HCT116 (cell line): ENCODE results near the gene OVAAL. TPM values are rescaled to one million over a fixed set of nuclear protein-coding genes. Genes with fewer than 3 reads are reported as not detected.

Experiments used
- ATAC-seq: fragments of 200-7000 bp; cut with Tn5 transposase; 2 replicates; pipeline ENCODE4 v1.9.1; 2020; ENCODE audit warnings: mild to moderate bottlenecking, moderate library complexity
- BruUV-seq: library from RNA; stranded (reverse); fragments of 400-500 nt; replicated peaks from 2 replicates; lab custom pipeline; 2021; lab: Mats Ljungman, UMichigan
- CTCF ChIA-PET: fragments of 300-600 bp; sonication (Branson Sonifier 250); formaldehyde crosslinking; loops from one replicate; lab custom pipeline; 2021; ENCODE audit warnings: antibody characterized with exemption; lab: Charles Lee
- POLR2A ChIA-PET: fragments of 300-600, 350-600 bp; sonication (Branson Sonifier 250); formaldehyde crosslinking; loops from one replicate; lab custom pipeline; 2021; ENCODE audit warnings: antibody characterized with exemption; lab: Charles Lee
- RAD21 ChIA-PET, 2 experiments: fragments of 300-600 bp; sonication (Branson Sonifier 250); formaldehyde crosslinking; loops; one replicate each; lab custom pipeline; 2023; ENCODE audit warnings: low total read pairs in 2 of 2; ENCODE audit not compliant: uncharacterized antibody in 2 of 2, unreplicated experiment in 2 of 2, low non-redundant PET in 1 of 2; lab: Charles Lee
- DNase-seq: peaks from one replicate; pipeline ENCODE4 v3.0.0-alpha.2; 2010; ENCODE audit warnings: low read depth, low spot score
- H2AFZ ChIP-seq: fragments of 200-600 bp; shearing (Covaris generic), sonication (generic); 2 replicates; pipeline ENCODE4 v1.6.1; 2017; ENCODE audit warnings: low read depth, mixed run types, mixed read lengths, antibody characterized with exemption, low read length; ENCODE audit not compliant: poor library complexity, severe bottlenecking
- H3K27ac ChIP-seq: 2 replicates; pipeline ENCODE4 v1.5.1; 2012; ENCODE audit warnings: low read depth, low read length
- H3K27me3 ChIP-seq: fragments of 200-600 bp; sonication (generic); 2 replicates; pipeline ENCODE4 v1.6.1; 2016; ENCODE audit warnings: mixed run types, low read length, mixed read lengths; ENCODE audit not compliant: insufficient read depth
- H3K36me3 ChIP-seq, 2 experiments: fragments of 200-500 bp in 1 of 2; fragments of 200-600 bp in 1 of 2; sonication (Bioruptor generic) in 1 of 2; sonication (generic) in 1 of 2; 2 replicates each; pipeline versions ENCODE4 v1.5.1 to v1.6.1; 2014 to 2016; ENCODE audit warnings: low read length in 2 of 2, inconsistent platforms in 1 of 2, mixed read lengths in 1 of 2, mixed run types in 1 of 2; ENCODE audit not compliant: insufficient read depth in 2 of 2, control insufficient read depth in 1 of 2
- H3K4me1 ChIP-seq, 2 experiments: fragments of 200-600 bp in 1 of 2; sonication (generic) in 1 of 2; 2 replicates each; pipeline versions ENCODE4 v1.5.1 to v1.6.1; 2012 to 2017; ENCODE audit warnings: low read length in 2 of 2, inconsistent platforms in 1 of 2, mild to moderate bottlenecking in 1 of 2, mixed read lengths in 1 of 2, mixed run types in 1 of 2, moderate library complexity in 1 of 2; ENCODE audit not compliant: insufficient read depth in 2 of 2, control insufficient read depth in 1 of 2
- H3K4me2 ChIP-seq: fragments of 200-600 bp; sonication (generic); 2 replicates; pipeline ENCODE4 v1.6.1; 2017; ENCODE audit warnings: mixed run types, low read length, mixed read lengths
- H3K4me3 ChIP-seq, 2 experiments: fragments of 200-600 bp in 1 of 2; sonication (generic) in 1 of 2; replicated peaks in 1 of 2; 2 replicates each; pipeline ENCODE4 v1.5.1; 2011 to 2016; ENCODE audit warnings: low read length in 2 of 2, control low read depth in 1 of 2, low read depth in 1 of 2, mild to moderate bottlenecking in 1 of 2, mixed read lengths in 1 of 2, mixed run types in 1 of 2
- H3K79me2 ChIP-seq: fragments of 200-600 bp; sonication (generic); 2 replicates; pipeline ENCODE4 v1.6.1; 2017; ENCODE audit warnings: mild to moderate bottlenecking, mixed run types, low read length, moderate library complexity, mixed read lengths; ENCODE audit not compliant: insufficient read depth
- H3K9ac ChIP-seq: fragments of 200-600 bp; sonication (generic); 2 replicates; pipeline ENCODE4 v1.6.1; 2016; ENCODE audit warnings: low read length, mixed read lengths
- H3K9me2 ChIP-seq: fragments of 200-600 bp; sonication (generic), shearing (Covaris generic); 2 replicates; pipeline ENCODE4 v1.6.1; 2017; ENCODE audit warnings: mixed run types, mild to moderate bottlenecking, moderate library complexity; ENCODE audit not compliant: insufficient read depth
- H3K9me3 ChIP-seq, 2 experiments: fragments of 200-500 bp in 1 of 2; fragments of 200-600 bp in 1 of 2; sonication (Bioruptor generic) in 1 of 2; sonication (generic) in 1 of 2; 2 replicates each; pipeline ENCODE4 v1.6.1; 2014 to 2017; ENCODE audit warnings: low read length in 2 of 2, mixed read lengths in 2 of 2, inconsistent platforms in 1 of 2, low read depth in 1 of 2, mild to moderate bottlenecking in 1 of 2, mixed run types in 1 of 2, moderate library complexity in 1 of 2; ENCODE audit not compliant: control insufficient read depth in 1 of 2, insufficient read depth in 1 of 2
- H4K20me1 ChIP-seq: fragments of 200-600 bp; sonication (generic), shearing (Covaris generic); 2 replicates; pipeline ENCODE4 v1.6.1; 2017; ENCODE audit warnings: mixed run types, mild to moderate bottlenecking, moderate library complexity; ENCODE audit not compliant: insufficient read depth
- CTCF ChIP-seq, 3 experiments: fragments of 200-600 bp in 1 of 3; sonication (generic) in 1 of 3; IDR thresholded peaks in 2 of 3; conservative IDR thresholded peaks in 1 of 3; 2 replicates each; pipeline ENCODE4 v1.5.1; 2012 to 2017; ENCODE audit warnings: low read depth in 2 of 3, low read length in 2 of 3, antibody characterized with exemption in 1 of 3, borderline replicate concordance in 1 of 3, control low read depth in 1 of 3, mild to moderate bottlenecking in 1 of 3, mixed read lengths in 1 of 3, mixed run types in 1 of 3, moderate library complexity in 1 of 3; ENCODE audit not compliant: insufficient read depth in 1 of 3
- EGR1 ChIP-seq: IDR thresholded peaks from 2 replicates; pipeline ENCODE4 v1.6.1; 2012; ENCODE audit warnings: low read depth
- ELF1 ChIP-seq: IDR thresholded peaks from 2 replicates; pipeline ENCODE4 v1.6.1; 2012; ENCODE audit warnings: low read depth, borderline replicate concordance
- EZH2 ChIP-seq: fragments of 200-600 bp; sonication (generic); IDR thresholded peaks from 2 replicates; pipeline ENCODE4 v1.6.1; 2017; ENCODE audit warnings: antibody characterized with exemption, mixed run types
- EZH2phosphoT487 ChIP-seq: fragments of 200-600 bp; IDR thresholded peaks from 2 replicates; pipeline ENCODE4 v1.6.1; 2018; ENCODE audit warnings: antibody characterized with exemption, borderline replicate concordance
- FOSL1 ChIP-seq: IDR thresholded peaks from 2 replicates; pipeline ENCODE4 v1.6.1; 2012; ENCODE audit warnings: low read depth
- POLR2AphosphoS5 ChIP-seq: IDR thresholded peaks from 2 replicates; pipeline ENCODE4 v1.6.1; 2011; ENCODE audit warnings: mild to moderate bottlenecking, low read depth, low read length, moderate library complexity
- SP1 ChIP-seq: IDR thresholded peaks from 2 replicates; pipeline ENCODE4 v1.6.1; 2012; ENCODE audit warnings: low read depth
- SRF ChIP-seq: IDR thresholded peaks from 2 replicates; pipeline ENCODE4 v1.6.1; 2012; ENCODE audit warnings: low read depth
- TCF7L2 ChIP-seq: IDR thresholded peaks from 2 replicates; pipeline ENCODE4 v1.7.0; 2011; ENCODE audit warnings: borderline replicate concordance, inconsistent platforms; ENCODE audit not compliant: insufficient read depth, insufficient read length; ENCODE audit errors: extremely low read depth
- YY1 ChIP-seq: IDR thresholded peaks from 2 replicates; pipeline ENCODE4 v1.6.1; 2011; ENCODE audit warnings: low read length, low read depth, moderate library complexity, mild to moderate bottlenecking; ENCODE audit not compliant: insufficient replicate concordance; ENCODE audit errors: extremely low read depth
- ZBTB33 ChIP-seq: IDR thresholded peaks from 2 replicates; pipeline ENCODE4 v1.6.1; 2011; ENCODE audit warnings: mild to moderate bottlenecking, low read length, moderate library complexity; ENCODE audit not compliant: insufficient replicate concordance; ENCODE audit errors: extremely low read depth
- ZFX ChIP-seq: fragments of 450-650 bp; IDR thresholded peaks from 2 replicates; pipeline ENCODE4 v1.6.1; 2017
- intact Hi-C: fragments of 100-400 bp; cut with micrococcal nuclease; formaldehyde crosslinking; loops from 2 replicates; pipeline ENCODE4 v1.10.0; 2022
- total RNA-seq: library from RNA; stranded (reverse); gene quantifications from one replicate; pipeline ENCODE4 v1.2.1, GENCODE V29; 2021; ENCODE audit not compliant: unreplicated experiment
- TF ChIP-seq, protein P1 (sequence below): IDR thresholded peaks from 2 replicates; pipeline ENCODE4 v1.6.1; 2012; ENCODE audit warnings: low read depth
- TF ChIP-seq, protein P2 (sequence below): IDR thresholded peaks from 2 replicates; pipeline ENCODE4 v1.6.1; 2012

OVAAL gene
- total RNA-seq, 1 experiment from 2014 or later = not detected

DNA sequence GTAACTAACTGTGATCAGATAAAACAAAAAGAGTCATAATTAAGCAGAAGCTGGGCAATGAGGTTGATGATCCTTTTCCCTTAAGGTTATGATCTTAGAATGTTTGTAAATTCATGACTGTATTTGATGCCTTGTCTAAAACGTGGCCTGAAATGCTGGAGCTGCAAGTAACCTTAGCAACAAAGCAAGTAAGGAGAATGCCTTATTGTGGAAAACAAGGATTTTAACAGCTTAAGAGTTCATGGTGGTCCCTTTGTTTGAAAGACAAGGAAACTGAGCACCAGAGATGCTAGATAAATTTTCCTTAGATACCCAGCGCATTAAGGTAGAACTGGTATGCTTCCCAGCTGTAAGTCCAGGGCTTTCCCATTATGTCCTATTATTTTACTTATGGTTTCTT is 47.4 kb downstream of the OVAAL start (continued):
- TF ChIP-seq, protein P1, sequence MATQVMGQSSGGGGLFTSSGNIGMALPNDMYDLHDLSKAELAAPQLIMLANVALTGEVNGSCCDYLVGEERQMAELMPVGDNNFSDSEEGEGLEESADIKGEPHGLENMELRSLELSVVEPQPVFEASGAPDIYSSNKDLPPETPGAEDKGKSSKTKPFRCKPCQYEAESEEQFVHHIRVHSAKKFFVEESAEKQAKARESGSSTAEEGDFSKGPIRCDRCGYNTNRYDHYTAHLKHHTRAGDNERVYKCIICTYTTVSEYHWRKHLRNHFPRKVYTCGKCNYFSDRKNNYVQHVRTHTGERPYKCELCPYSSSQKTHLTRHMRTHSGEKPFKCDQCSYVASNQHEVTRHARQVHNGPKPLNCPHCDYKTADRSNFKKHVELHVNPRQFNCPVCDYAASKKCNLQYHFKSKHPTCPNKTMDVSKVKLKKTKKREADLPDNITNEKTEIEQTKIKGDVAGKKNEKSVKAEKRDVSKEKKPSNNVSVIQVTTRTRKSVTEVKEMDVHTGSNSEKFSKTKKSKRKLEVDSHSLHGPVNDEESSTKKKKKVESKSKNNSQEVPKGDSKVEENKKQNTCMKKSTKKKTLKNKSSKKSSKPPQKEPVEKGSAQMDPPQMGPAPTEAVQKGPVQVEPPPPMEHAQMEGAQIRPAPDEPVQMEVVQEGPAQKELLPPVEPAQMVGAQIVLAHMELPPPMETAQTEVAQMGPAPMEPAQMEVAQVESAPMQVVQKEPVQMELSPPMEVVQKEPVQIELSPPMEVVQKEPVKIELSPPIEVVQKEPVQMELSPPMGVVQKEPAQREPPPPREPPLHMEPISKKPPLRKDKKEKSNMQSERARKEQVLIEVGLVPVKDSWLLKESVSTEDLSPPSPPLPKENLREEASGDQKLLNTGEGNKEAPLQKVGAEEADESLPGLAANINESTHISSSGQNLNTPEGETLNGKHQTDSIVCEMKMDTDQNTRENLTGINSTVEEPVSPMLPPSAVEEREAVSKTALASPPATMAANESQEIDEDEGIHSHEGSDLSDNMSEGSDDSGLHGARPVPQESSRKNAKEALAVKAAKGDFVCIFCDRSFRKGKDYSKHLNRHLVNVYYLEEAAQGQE = no peak
- TF ChIP-seq CTCF (IDR thresholded peaks at IDR 0.05 in 2 of 3, conservative IDR thresholded peaks at IDR 0.05 in 1 of 3; ENCODE audit: borderline replicate concordance in 1 of 3, insufficient read depth in 1 of 3, low read depth in 2 of 3, low read length in 2 of 3) (no peak), TCF7L2 (no peak)

GRCh38 chr1:180609643-180610555 is 51.1 kb downstream of the OVAAL start:
- no peaks in the 10 kb centered on the region for H3K27me3 ChIP-seq
- no peaks in the 10 kb centered on the region for H3K9me3 ChIP-seq
- H2AFZ ChIP-seq = peak overlapping the region; percentile 80
- DNase-seq (no peak), ATAC-seq (peak; percentile 57; the same call in 1 of the 2 replicates)
- BruUV-seq = no TSS peak
- H4K20me1 ChIP-seq = no peaks in the 10 kb centered on the region
- H3K4me2 ChIP-seq = no peak overlapping the region
- no peak overlapping the region for H3K9ac ChIP-seq
- H3K36me3 ChIP-seq = no peaks in the 10 kb centered on the region
- ChIA-PET RAD21 (no interaction called here), POLR2A (no interaction called here), CTCF (no interaction called here)
- H3K79me2 ChIP-seq = no peaks in the 10 kb centered on the region
- no peak overlapping the region for H3K27ac ChIP-seq
- H3K4me1 ChIP-seq = peaks cover 0 to 3% of the 10 kb centered on the region in 2 experiments; a peak in 1 of 4 replicates
- peaks cover 4% of the 10 kb centered on the region; the same call in 1 of the 2 replicates for H3K9me2 ChIP-seq
- no peak overlapping the region for H3K4me3 ChIP-seq
- intact Hi-C loops = no loop called here
- TF ChIP-seq ZBTB33 = no peak
- no peak; the same call in 1 of the 2 replicates for TF ChIP-seq ELF1
- no peak for TF ChIP-seq SRF
- no peak for TF ChIP-seq EZH2phosphoT487
- TF ChIP-seq ZFX = no peak
- TF ChIP-seq YY1 = no peak
- no peak for TF ChIP-seq FOSL1
- TF ChIP-seq EGR1 = no peak
- TF ChIP-seq, protein P2, sequence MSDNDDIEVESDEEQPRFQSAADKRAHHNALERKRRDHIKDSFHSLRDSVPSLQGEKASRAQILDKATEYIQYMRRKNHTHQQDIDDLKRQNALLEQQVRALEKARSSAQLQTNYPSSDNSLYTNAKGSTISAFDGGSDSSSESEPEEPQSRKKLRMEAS = no peak
- TF ChIP-seq POLR2AphosphoS5 = no peak
- TF ChIP-seq SP1 = no peak
- TF ChIP-seq EZH2 = no peak
